ENCODE data around the gene GPNMB. TPM values are rescaled to one million over a fixed set of nuclear protein-coding genes. Genes with fewer than 3 reads are reported as not detected.

The GPNMB gene
- polyA plus RNA-seq, 3 donors = 1.3 to 3.0 (median 1.5) TPM

GRCh38 chr7:23260371-23260770 lies 13.8 kb downstream of the GPNMB start:
- H3K27ac Mint-ChIP-seq = no peak overlapping the region
- H3K9me3 ChIP-seq (replicated peaks in 1 of 2; ENCODE audit: control insufficient read depth in 1 of 2, insufficient read depth in 1 of 2, low read length in 2 of 2) = no peaks in the 10 kb centered on the region
- no peak overlapping the region for H3K4me3 ChIP-seq (replicated peaks in 1 of 3; ENCODE audit: low read depth in 2 of 3, low read length in 3 of 3)
- no peaks in the 10 kb centered on the region for H3K9me3 Mint-ChIP-seq
- peaks cover 3 to 11% (median 4%) of the 10 kb centered on the region in 3 donors for H3K27me3 Mint-ChIP-seq (ENCODE audit: low read depth in 3 of 3)
- H3K9ac ChIP-seq (ENCODE audit: insufficient read depth, low read length, poor library complexity, severe bottlenecking) = no peak overlapping the region
- H4K20me1 ChIP-seq (ENCODE audit: insufficient read depth, low read length) = no peaks in the 10 kb centered on the region
- no peak overlapping the region for H2AFZ ChIP-seq (ENCODE audit: insufficient read depth, low read depth, low read length, poor library complexity, severe bottlenecking)
- DNase-seq = no peak
- no peaks in the 10 kb centered on the region for H3K4me1 ChIP-seq (ENCODE audit: control insufficient read depth in 1 of 2, insufficient read depth in 2 of 2, low read length in 2 of 2)
- H3K79me2 ChIP-seq (ENCODE audit: insufficient read depth, low read length) = no peaks in the 10 kb centered on the region
- TF ChIP-seq, protein P1, sequence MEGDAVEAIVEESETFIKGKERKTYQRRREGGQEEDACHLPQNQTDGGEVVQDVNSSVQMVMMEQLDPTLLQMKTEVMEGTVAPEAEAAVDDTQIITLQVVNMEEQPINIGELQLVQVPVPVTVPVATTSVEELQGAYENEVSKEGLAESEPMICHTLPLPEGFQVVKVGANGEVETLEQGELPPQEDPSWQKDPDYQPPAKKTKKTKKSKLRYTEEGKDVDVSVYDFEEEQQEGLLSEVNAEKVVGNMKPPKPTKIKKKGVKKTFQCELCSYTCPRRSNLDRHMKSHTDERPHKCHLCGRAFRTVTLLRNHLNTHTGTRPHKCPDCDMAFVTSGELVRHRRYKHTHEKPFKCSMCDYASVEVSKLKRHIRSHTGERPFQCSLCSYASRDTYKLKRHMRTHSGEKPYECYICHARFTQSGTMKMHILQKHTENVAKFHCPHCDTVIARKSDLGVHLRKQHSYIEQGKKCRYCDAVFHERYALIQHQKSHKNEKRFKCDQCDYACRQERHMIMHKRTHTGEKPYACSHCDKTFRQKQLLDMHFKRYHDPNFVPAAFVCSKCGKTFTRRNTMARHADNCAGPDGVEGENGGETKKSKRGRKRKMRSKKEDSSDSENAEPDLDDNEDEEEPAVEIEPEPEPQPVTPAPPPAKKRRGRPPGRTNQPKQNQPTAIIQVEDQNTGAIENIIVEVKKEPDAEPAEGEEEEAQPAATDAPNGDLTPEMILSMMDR (IDR thresholded peaks at IDR 0.05) = no peak
- H3K4me3 Mint-ChIP-seq = no peak overlapping the region
- H3K4me2 ChIP-seq (replicated peaks; ENCODE audit: extremely low read depth, low read length, poor library complexity, severe bottlenecking) = no peak overlapping the region
- 77% methylated on average over 8 of the region's 10 CpGs for WGBS (ENCODE audit: insufficient coverage)
- no peak overlapping the region for H3K27ac ChIP-seq (ENCODE audit: low read depth in 1 of 2, low read length in 2 of 2)
- peaks cover 0 to 2% of the 10 kb centered on the region in 2 donors for H3K27me3 ChIP-seq (ENCODE audit: control insufficient read depth in 2 of 2, insufficient read depth in 2 of 2, low read length in 2 of 2)
- intact Hi-C loops (cut with micrococcal nuclease) = loop anchor here in 1 of 2 donors (5.0 kb wide), 1 partner anchor 73 kb away; no protein-coding TSS in a partner anchor
- no peaks in the 10 kb centered on the region for H3K36me3 ChIP-seq (replicated peaks in 1 of 2; ENCODE audit: control insufficient read depth in 1 of 2, insufficient read depth in 2 of 2, low read length in 2 of 2)
- no peaks in the 10 kb centered on the region for H3K4me1 Mint-ChIP-seq
- H3K36me3 Mint-ChIP-seq = no peaks in the 10 kb centered on the region

- H3K9me3 ChIP-seq (replicated peaks in 1 of 2; ENCODE audit: control insufficient read depth in 1 of 2, insufficient read depth in 1 of 2, low read length in 2 of 2) = no peaks in the 10 kb centered on the region
- no peaks in the 10 kb centered on the region for H3K4me1 ChIP-seq (ENCODE audit: control insufficient read depth in 1 of 2, insufficient read depth in 2 of 2, low read length in 2 of 2)
- TF ChIP-seq, protein P1 (IDR thresholded peaks at IDR 0.05) = peak; percentile 92
- H3K9me3 Mint-ChIP-seq = no peaks in the 10 kb centered on the region
- H3K36me3 ChIP-seq (replicated peaks in 1 of 2; ENCODE audit: control insufficient read depth in 1 of 2, insufficient read depth in 2 of 2, low read length in 2 of 2) = no peaks in the 10 kb centered on the region
- no peaks in the 10 kb centered on the region for H3K79me2 ChIP-seq (ENCODE audit: insufficient read depth, low read length)
- no peaks in the 10 kb centered on the region for H3K4me1 Mint-ChIP-seq
- peak; percentile 62 to 74 (median 72) for DNase-seq
- H3K27me3 ChIP-seq (ENCODE audit: control insufficient read depth in 2 of 2, insufficient read depth in 2 of 2, low read length in 2 of 2) = peaks cover 0 to 2% of the 10 kb centered on the region in 2 donors
- WGBS (ENCODE audit: insufficient coverage) = no CpG with 5 or more reads among the region's 7 CpGs
- no peaks in the 10 kb centered on the region for H4K20me1 ChIP-seq (ENCODE audit: insufficient read depth, low read length)
- peaks cover 3 to 8% (median 3%) of the 10 kb centered on the region in 3 donors for H3K27me3 Mint-ChIP-seq (ENCODE audit: low read depth in 3 of 3)
- intact Hi-C loops (cut with micrococcal nuclease) = loop anchor here in 1 of 2 donors (5.0 kb wide), 1 partner anchor 75 kb away; no protein-coding TSS in a partner anchor
- no peak overlapping the region for H3K4me3 ChIP-seq (replicated peaks in 1 of 3; ENCODE audit: low read depth in 2 of 3, low read length in 3 of 3)
- H3K27ac ChIP-seq (ENCODE audit: low read depth in 1 of 2, low read length in 2 of 2) = no peak overlapping the region
- H3K4me3 Mint-ChIP-seq = no peak overlapping the region
- H3K27ac Mint-ChIP-seq = no peak overlapping the region
- H3K36me3 Mint-ChIP-seq = no peaks in the 10 kb centered on the region
- H3K4me2 ChIP-seq (replicated peaks; ENCODE audit: extremely low read depth, low read length, poor library complexity, severe bottlenecking) = no peak overlapping the region
- H3K9ac ChIP-seq (ENCODE audit: insufficient read depth, low read length, poor library complexity, severe bottlenecking) = no peak overlapping the region
- no peak overlapping the region for H2AFZ ChIP-seq (ENCODE audit: insufficient read depth, low read depth, low read length, poor library complexity, severe bottlenecking)
Observed at GRCh38 chr7:23261843-23262452, 15.4 kb downstream of the GPNMB start.
